ENCODE measurements around the gene ALKBH1. TPM values are rescaled to one million over a fixed set of nuclear protein-coding genes. Genes with fewer than 3 reads are reported as not detected.

ALKBH1 gene
- total and polyA plus RNA-seq, 2 of the 13 experiments (the other 11 are each of a cell fraction or from before 2014, with no cell fraction given), result 12.5 to 14.3 TPM

DNA sequence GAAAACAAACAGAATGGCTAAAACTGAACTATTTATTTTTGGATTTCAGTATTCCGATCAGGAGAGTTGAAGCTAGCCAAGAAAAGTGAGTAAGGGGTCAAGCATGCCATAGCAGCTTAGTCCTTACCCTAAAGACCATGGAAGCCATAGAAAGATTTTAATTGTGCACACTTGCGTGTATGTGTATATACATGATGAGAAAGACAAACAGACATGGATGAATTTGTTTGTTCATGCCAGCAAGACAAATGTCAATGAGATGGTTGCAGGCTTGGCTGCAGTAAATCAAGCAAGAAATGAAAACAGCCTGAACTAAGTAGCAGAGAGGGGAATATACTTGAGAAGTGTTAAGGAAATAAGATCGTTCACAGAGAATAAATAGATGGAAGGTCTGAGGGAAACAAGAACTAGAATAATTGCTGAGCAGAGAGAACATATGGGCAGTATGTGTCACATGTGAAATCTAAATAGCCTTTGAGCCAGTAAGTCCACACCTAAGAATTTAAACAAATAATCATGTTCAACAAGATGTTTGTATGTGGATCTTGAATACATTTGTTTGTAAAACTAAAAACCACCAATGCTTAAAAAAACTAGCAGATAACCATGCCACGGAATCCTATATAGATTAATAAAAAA is 38.4 kb upstream of the ALKBH1 start (continued):
- TF ChIP-seq TRAFD1 (CRISPR knock-in tag; IDR thresholded peaks at IDR 0.05; ENCODE audit: borderline replicate concordance), result no peak
- TF ChIP-seq ZC3H13 (CRISPR knock-in tag; IDR thresholded peaks at IDR 0.05), result no peak
- TF ChIP-seq ZNF782 (CRISPR knock-in tag; IDR thresholded peaks at IDR 0.05; ENCODE audit: borderline replicate concordance), result no peak
- TF ChIP-seq CHD2 (IDR thresholded peaks at IDR 0.05; ENCODE audit: low read depth, low read length), result no peak
- TF ChIP-seq HMG20A (CRISPR knock-in tag; IDR thresholded peaks at IDR 0.05; ENCODE audit: borderline replicate concordance), result no peak
- no peak for TF ChIP-seq ZNF446 (CRISPR knock-in tag; IDR thresholded peaks at IDR 0.05)
- no peak for TF ChIP-seq ZFP1 (CRISPR knock-in tag; IDR thresholded peaks at IDR 0.05)

GRCh38 chr14:77741438-77741837 is 33.6 kb upstream of the ALKBH1 start:
- FAIRE-seq (no peak), DNase-seq (ENCODE audit: low spot score) (no peak), ATAC-seq (no peak)
- no TSS peak for BruUV-seq (replicated peaks)
- TF ChIP-seq ZNF121 (CRISPR knock-in tag; IDR thresholded peaks at IDR 0.05) (no peak), ZNF790 (CRISPR knock-in tag; IDR thresholded peaks at IDR 0.05; ENCODE audit: borderline replicate concordance) (no peak), ZNF432 (CRISPR knock-in tag; IDR thresholded peaks at IDR 0.05; ENCODE audit: borderline replicate concordance) (no peak), HNF4G (IDR thresholded peaks at IDR 0.05; ENCODE audit: borderline replicate concordance, low read depth, low read length) (no peak), HNF4G (CRISPR knock-in tag; IDR thresholded peaks at IDR 0.05; ENCODE audit: borderline replicate concordance, low read depth) (no peak), IRF2 (CRISPR knock-in tag; IDR thresholded peaks at IDR 0.05) (no peak), NPAS2 (CRISPR knock-in tag; IDR thresholded peaks at IDR 0.05; ENCODE audit: borderline replicate concordance) (no peak)
- H3K4me3 ChIP-seq (replicated peaks in 1 of 3; ENCODE audit: insufficient read depth in 1 of 3, low read depth in 2 of 3, low read length in 3 of 3), result no peak overlapping the region
- peaks cover 3% of the 10 kb centered on the region for H3K79me2 ChIP-seq (ENCODE audit: insufficient read depth, low read length)
- ChIA-PET CTCF (ENCODE audit: low intra/inter-chr PET ratio, low total read pairs) (no interaction called here), POLR2A (no interaction called here)
- no peaks in the 10 kb centered on the region for H3K9me3 ChIP-seq (ENCODE audit: low read length)
- no peak overlapping the region for H3K27ac ChIP-seq (ENCODE audit: extremely low read length, insufficient read depth, low read length)
- WGBS (ENCODE audit: low lambda C conversion rate), result 93% methylated on average over 2 of the region's 2 CpGs
- H2AFZ ChIP-seq (ENCODE audit: low read length), result no peak overlapping the region
- H3K4me1 ChIP-seq (ENCODE audit: insufficient read depth, low read length), result no peaks in the 10 kb centered on the region
- in situ Hi-C loops (cut with HindIII; ENCODE audit: extremely low pct_ligation_motif_present, low pct_unique_long_range_greater_than_20kb) (no loop called here), intact Hi-C loops (cut with micrococcal nuclease; ENCODE audit: unreplicated experiment) (no loop called here)
- peaks cover 11 to 64% of the 10 kb centered on the region in 2 experiments; a peak in 4 of 5 replicates for H3K36me3 ChIP-seq (replicated peaks in 1 of 2; ENCODE audit: control insufficient read depth in 1 of 2, insufficient read depth in 2 of 2, low read length in 2 of 2)
- no peak overlapping the region for H3K4me2 ChIP-seq (ENCODE audit: low read depth, low read length)
- H3K9ac ChIP-seq (ENCODE audit: insufficient read depth, low read depth, low read length), result no peak overlapping the region
- H3K27me3 ChIP-seq (ENCODE audit: control insufficient read depth in 1 of 2, insufficient read depth in 2 of 2, low read length in 2 of 2), result no peaks in the 10 kb centered on the region
- no peaks in the 10 kb centered on the region for H4K20me1 ChIP-seq (ENCODE audit: insufficient read depth, low read length)
